Measurements from ENCODE around the gene RAC2.

The RAC2 gene

GRCh38 chr22:37275134-37275533 is 31.1 kb upstream of the RAC2 start:
- DNase-seq, result no peak

DNA sequence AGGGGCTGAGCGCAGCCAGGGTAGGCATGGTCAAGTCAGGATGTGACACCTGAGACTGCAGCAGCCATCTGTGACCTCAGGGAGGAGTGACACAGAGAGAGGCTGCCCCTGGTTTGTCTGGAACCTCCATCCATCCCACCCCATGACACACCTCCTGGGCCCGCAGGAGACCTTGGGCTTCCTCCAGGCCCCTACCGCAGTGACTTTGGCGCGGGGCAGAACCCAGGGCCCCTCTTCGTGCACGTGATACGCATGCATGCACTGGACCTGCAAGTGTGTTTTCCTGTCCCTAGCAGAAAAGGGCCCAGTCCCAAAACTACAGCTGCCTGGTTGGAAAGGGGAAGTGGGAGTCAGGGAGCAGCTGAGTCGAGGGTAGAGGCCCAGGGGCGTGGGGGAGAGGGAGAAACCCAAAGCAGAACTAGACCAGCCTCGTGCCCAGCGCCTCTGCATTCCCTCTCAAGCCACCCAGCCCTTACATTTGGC is 30.4 kb upstream of the RAC2 start:
- no peak for DNase-seq

GRCh38 chr22:37273846-37274225 is 29.8 kb upstream of the RAC2 start:
- DNase-seq, result no peak

DNA sequence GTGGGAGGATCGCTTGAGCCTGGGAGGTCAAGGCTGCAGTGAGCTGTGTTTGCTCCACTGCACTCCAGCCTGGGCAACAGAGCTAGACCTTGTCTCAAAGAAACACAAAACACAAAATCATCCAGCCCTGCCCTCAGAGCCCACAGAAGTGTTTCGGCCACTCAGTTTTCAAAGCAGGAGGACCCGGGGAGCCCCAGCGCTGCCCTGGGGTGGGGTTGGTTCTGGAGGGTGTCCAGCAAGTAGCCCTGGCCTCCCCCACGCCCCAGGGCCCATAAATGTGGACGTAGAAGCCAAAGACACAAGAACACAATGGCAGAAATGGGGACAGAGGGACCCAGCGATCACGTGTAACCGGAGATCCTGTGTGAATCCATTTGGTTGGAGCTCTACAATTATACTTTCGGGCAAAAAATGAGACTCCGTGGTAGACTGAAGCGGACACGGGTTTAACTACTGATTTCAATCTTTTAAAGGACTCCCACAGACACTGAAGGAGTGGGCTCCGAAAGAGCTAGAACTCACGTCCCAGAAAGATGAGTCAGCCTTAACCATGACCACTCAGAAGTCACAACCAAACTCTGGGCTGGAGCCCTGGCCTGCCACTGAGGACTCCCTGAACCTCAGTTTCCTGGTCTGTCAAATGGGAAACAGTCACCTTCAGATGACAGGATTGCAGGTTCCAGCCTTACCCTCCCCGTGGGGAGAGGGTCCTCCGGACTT is 29.2 kb upstream of the RAC2 start:
- no peak for DNase-seq

- no peak for DNase-seq
Measured at GRCh38 chr22:37270928-37271650, 27.0 kb upstream of the RAC2 start.

GRCh38 chr22:37269936-37270678 is 26.0 kb upstream of the RAC2 start:
- DNase-seq, result no peak

DNA sequence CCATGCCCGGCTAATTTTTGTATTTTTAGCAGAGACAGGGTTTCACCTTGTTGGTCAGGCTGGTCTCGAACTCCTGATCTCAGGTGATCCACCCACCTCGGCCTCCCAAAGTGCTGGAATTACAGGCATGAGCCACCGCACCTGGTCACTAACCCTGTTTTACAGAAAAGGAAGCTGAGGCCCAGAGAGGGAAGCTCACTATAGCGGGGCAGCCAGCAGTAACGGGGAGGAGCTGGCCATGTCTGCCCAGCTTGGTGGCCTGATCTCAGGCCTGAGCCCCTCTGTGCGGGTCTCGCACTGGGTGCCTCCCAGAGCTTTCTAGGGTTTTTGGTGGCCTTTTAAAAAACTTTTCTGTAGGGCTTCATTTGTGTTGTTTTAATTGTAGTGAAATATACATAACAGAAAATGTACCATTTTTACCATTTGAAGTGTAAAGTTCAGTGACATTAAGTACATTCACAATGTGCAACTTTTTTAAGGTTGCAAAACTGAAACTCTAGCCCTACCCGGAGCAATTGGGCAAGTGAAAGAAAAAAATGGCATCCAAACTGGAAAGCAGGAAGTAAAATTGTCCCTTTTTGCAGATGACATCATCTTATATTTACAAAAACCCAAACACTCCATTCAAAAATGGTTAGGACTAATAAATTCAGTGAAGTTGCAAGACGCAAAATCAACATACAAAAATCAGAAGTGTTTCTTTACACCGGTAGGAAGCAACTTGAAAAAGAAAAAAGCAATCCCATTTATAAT is 23.8 kb upstream of the RAC2 start:
- no peak for DNase-seq

GRCh38 chr22:37267135-37267587 is 23.1 kb upstream of the RAC2 start:
- DNase-seq, result peak; percentile 65

GRCh38 chr22:37266581-37267134 is 22.6 kb upstream of the RAC2 start:
- no peak for DNase-seq

DNA sequence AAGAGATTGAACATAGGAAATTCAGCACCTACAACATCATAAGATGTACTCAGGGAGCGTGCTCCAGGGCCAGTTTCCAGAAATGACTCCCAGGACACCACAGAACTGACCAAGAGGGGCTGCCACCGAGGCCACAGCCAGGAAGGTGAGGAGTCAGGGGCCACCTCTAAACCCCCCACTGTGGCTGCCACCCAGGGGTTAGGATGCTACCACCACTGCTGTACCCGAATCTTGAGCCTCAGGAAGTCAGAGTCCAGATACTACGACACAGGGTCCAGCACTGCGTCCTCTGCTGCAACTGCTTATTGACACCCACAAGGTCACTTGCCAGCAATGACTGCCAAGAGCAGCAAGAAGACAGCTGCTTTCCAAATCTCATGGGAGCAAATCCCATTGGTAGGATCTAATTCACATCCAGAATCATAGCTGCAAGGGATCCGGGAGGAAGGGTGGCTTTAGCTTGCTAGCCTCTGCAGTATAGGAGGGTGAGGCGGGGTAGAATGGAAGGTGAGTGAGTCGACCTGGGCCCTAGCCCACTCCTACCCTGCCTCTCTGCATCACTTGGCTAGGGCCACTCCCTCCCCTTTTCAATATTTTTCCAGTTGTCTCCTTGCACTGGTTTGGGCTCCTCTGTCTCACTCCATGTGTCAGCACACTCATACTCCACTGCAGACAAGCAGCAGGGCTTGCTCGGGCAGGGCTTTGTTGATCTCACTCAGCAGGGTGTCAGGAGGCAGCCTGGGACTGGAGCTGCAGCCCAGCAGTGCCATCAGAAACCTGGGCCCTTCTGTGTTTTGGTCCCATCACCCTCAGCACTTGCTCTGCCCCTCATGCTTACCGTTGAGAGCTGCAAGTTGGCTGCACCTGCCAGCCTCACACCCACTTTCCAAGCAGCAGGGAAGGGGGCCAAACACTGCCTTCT is 20.2 kb upstream of the RAC2 start:
- DNase-seq, result no peak

GRCh38 chr22:37262346-37262745 is 18.3 kb upstream of the RAC2 start:
- DNase-seq, result no peak

DNA sequence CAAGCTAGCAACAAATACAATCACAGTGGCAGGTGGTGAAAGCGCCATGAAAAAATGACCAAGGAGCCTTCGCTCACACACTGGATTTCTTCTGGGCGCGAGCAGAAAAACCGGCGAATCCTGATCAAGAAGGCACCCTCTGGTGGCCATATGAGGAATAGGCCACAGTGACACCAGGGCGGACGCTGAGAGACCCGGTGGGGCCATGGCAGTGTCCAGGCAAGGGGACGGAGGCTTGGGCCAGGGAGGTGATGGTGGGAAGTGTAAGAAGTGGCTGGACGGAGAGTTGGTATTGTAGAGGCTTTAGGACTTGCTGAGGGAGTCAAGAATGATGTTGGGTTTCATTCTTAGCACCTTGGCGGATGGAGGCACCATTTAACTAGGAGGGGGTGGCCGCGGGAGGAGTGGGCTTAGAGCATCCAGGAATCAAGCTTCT is 16.9 kb upstream of the RAC2 start:
- peak; percentile 46 for DNase-seq

- no peak for DNase-seq
Measured at GRCh38 chr22:37260155-37260795, 16.2 kb upstream of the RAC2 start.

DNA sequence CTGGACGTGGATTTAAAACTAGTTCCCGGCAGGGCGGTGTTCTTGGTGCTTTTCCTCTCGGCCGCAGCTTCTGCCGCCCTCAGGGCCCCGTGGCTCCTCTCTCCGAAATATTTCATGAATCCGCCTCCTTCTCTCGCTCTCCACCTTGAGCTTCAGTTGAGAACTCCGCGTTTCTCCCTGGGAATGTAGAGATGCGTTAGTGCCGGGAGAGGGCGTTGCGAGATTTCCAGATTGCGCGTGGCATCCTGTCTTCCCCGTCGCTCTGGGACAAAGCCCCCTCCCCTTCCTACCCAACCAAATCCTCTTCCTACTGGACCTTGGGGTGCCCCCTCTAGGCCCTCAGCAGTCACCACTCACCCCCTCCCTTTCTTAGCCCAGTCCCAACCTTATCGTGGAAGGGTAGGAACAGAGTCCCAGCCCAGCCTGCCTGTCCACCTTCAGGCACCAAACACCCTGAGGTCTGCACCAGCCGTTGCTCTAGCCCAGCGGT is 15.5 kb upstream of the RAC2 start:
- DNase-seq, result no peak

GRCh38 chr22:37258753-37259401 is 14.8 kb upstream of the RAC2 start:
- no peak for DNase-seq

DNA sequence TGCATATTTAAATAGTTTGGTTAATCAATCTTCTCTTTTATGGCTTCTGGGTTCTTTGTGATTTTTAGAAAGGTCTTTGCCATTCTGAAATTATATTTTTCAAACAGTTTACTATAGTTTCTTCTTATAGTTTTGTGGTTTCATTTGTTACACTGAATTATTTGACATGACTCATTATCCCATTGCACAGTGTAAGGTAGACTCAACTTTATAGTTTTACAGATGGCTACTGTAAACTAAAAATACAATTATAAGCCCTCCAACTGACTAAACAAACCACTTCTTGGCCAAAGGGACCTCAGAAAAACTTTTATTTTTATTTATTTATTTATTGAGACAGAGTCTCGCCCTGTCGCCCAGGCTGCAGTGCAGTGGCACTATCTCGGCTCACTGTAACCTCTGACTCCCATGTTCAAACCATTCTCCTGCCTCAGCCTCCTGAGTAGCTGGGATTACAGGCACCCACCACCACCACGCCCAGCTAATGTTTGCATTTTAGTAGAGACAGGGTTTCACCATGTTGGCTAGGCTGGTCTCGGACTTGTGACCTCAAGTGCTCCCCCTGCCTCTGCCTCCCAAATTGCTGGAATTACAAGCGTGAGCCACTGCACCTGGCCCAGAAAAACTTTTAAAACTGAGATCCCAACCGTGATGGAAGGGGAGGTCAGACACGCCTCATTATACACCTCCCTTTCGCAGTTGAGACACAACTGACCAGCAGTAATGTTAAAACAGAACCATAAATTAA is 14.1 kb upstream of the RAC2 start:
- DNase-seq, result no peak

- DNase-seq, result no peak
Measured at GRCh38 chr22:37256075-37256726, 12.1 kb upstream of the RAC2 start.

DNA sequence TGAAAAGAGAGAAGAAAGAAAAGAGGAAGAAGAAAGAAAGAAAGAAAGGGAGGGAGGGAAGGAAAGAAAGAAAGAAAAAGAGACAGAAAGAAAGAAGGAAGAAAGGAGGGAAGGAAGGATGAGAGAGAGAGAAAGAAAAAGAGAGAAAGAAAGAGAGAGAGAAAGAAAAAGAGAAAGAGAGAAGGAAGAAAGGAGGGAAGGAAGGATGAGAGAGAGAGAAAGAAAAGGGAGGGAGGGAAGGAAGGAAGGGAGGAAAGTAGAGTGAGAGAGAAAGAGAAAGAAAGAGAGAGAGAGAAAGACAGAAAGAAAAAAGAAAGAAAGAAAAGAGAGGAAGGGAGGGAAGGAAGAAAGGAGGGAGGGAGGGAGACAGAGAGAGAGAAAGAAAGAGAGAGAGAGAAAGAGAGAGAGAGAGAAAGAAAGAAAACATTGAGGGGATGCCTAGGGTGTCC is 11.5 kb upstream of the RAC2 start:
- no peak for DNase-seq

GRCh38 chr22:37254867-37255233 is 10.8 kb upstream of the RAC2 start:
- DNase-seq, result no peak
